Hepatocyte (in vitro differentiated cells): ENCODE measurements around the gene C2.

Experiments
- EZH2phosphoT487 ChIP-seq: fragments of 200-600 bp; sonication (generic); IDR thresholded peaks from one replicate; pipeline ENCODE4 v1.6.1; 2018; ENCODE audit warnings: antibody characterized with exemption, mild to moderate bottlenecking, low read depth, moderate library complexity; ENCODE audit not compliant: unreplicated experiment, severe bottlenecking
- TF ChIP-seq, protein P1 (sequence below): fragments of 200-600 bp; sonication (generic); IDR thresholded peaks from 2 replicates; pipeline ENCODE4 v1.5.1; 2016; ENCODE audit warnings: antibody characterized with exemption, mild to moderate bottlenecking; ENCODE audit not compliant: poor library complexity

DNA sequence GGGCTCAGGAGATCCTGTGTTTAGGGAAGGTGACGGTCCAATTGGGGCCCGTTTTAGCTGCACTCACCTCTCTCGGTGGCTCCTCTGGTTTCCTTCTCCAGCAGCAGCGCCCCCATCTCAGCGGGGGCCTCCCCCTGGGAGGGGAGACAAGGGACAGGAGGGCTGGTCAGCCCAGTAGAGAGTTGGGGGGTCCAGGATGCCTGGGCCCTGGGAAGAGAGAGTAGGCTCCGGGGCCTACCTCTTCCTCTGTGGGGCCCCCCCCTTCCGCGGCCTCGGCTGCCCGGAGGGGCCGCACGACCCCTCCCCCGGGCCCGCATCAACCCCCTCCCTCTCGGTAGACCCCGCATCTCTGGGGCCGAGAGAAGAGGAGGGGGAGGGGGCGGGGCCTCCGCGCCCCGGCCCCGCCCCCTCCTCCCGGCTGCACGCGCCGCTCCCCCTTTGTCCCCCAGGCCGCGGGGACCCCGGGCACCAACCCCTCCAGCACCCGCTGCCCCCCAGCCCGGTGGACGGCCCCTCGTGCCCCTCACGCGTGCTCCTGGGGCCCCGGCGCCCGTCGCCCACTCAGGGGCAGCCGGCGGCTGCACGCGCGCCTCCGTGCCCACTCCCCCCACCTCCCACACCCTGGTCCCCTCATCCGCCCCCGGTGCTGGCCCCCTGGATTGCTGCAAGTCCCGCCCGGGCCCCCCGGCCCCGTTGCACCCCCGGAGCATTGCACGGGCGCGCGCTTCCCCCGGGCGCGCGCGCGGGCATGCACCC, 30.5 kb upstream of the C2 start:
- TF ChIP-seq, protein P1, sequence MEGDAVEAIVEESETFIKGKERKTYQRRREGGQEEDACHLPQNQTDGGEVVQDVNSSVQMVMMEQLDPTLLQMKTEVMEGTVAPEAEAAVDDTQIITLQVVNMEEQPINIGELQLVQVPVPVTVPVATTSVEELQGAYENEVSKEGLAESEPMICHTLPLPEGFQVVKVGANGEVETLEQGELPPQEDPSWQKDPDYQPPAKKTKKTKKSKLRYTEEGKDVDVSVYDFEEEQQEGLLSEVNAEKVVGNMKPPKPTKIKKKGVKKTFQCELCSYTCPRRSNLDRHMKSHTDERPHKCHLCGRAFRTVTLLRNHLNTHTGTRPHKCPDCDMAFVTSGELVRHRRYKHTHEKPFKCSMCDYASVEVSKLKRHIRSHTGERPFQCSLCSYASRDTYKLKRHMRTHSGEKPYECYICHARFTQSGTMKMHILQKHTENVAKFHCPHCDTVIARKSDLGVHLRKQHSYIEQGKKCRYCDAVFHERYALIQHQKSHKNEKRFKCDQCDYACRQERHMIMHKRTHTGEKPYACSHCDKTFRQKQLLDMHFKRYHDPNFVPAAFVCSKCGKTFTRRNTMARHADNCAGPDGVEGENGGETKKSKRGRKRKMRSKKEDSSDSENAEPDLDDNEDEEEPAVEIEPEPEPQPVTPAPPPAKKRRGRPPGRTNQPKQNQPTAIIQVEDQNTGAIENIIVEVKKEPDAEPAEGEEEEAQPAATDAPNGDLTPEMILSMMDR, result no peak
- no peak for TF ChIP-seq EZH2phosphoT487
